ENCODE measurements around the gene ACOT4. TPM values are rescaled to one million over a fixed set of nuclear protein-coding genes. Genes with fewer than 3 reads are reported as not detected.

ACOT4 gene
- total RNA-seq, 1 donor from 2014 or later = 0.26 TPM

- Histone ChIP-seq H3K27me3 (ENCODE audit: control insufficient read depth, insufficient read depth, low read length) (no peaks in the 10 kb centered on the region), H3K4me3 (ENCODE audit: low read depth, low read length) (no peak overlapping the region), H3K36me3 (ENCODE audit: control insufficient read depth, insufficient read depth, low read length) (no peaks in the 10 kb centered on the region)
- no peak for DNase-seq (ENCODE audit: low read depth)
- FAIRE-seq = no peak
- TF ChIP-seq CTCF (IDR thresholded peaks at IDR 0.05; ENCODE audit: insufficient read depth, low read length, severe bottlenecking) = no peak
Observed at GRCh38 chr14:73599499-73599898, 7.8 kb downstream of the ACOT4 start.

- no peak for FAIRE-seq
- no peak for DNase-seq (ENCODE audit: low read depth)
- Histone ChIP-seq H3K36me3 (ENCODE audit: control insufficient read depth, insufficient read depth, low read length) (no peaks in the 10 kb centered on the region), H3K4me3 (ENCODE audit: low read depth, low read length) (no peak overlapping the region), H3K27me3 (ENCODE audit: control insufficient read depth, insufficient read depth, low read length) (no peaks in the 10 kb centered on the region)
- TF ChIP-seq CTCF (IDR thresholded peaks at IDR 0.05; ENCODE audit: insufficient read depth, low read length, severe bottlenecking) = no peak
Observed at GRCh38 chr14:73602994-73603393, 11.3 kb downstream of the ACOT4 start.

- Histone ChIP-seq H3K36me3 (ENCODE audit: control insufficient read depth, insufficient read depth, low read length) (no peaks in the 10 kb centered on the region), H3K4me3 (ENCODE audit: low read depth, low read length) (no peak overlapping the region), H3K27me3 (ENCODE audit: control insufficient read depth, insufficient read depth, low read length) (no peaks in the 10 kb centered on the region)
- DNase-seq (ENCODE audit: low read depth) = no peak
- no peak for FAIRE-seq
- TF ChIP-seq CTCF (IDR thresholded peaks at IDR 0.05; ENCODE audit: insufficient read depth, low read length, severe bottlenecking) = no peak
Observed at GRCh38 chr14:73606271-73606670, 14.6 kb downstream of the ACOT4 start.

GRCh38 chr14:73607241-73607640, 15.6 kb downstream of the ACOT4 start:
- no peak for TF ChIP-seq CTCF (IDR thresholded peaks at IDR 0.05; ENCODE audit: insufficient read depth, low read length, severe bottlenecking)
- FAIRE-seq (no peak), DNase-seq (ENCODE audit: low read depth) (no peak)
- Histone ChIP-seq H3K4me3 (ENCODE audit: low read depth, low read length) (no peak overlapping the region), H3K27me3 (ENCODE audit: control insufficient read depth, insufficient read depth, low read length) (no peaks in the 10 kb centered on the region), H3K36me3 (ENCODE audit: control insufficient read depth, insufficient read depth, low read length) (no peaks in the 10 kb centered on the region)

- FAIRE-seq (no peak), DNase-seq (ENCODE audit: low read depth) (peak; percentile 26)
- Histone ChIP-seq H3K4me3 (ENCODE audit: low read depth, low read length) (no peak overlapping the region), H3K27me3 (ENCODE audit: control insufficient read depth, insufficient read depth, low read length) (no peaks in the 10 kb centered on the region), H3K36me3 (ENCODE audit: control insufficient read depth, insufficient read depth, low read length) (no peaks in the 10 kb centered on the region)
- no peak for TF ChIP-seq CTCF (IDR thresholded peaks at IDR 0.05; ENCODE audit: insufficient read depth, low read length, severe bottlenecking)
Observed at GRCh38 chr14:73610687-73611086, 19.0 kb downstream of the ACOT4 start.

- DNase-seq (ENCODE audit: low read depth) = peak; percentile 55
Observed at GRCh38 chr14:73612339-73613045, 20.8 kb downstream of the ACOT4 start, which contains the start of gene ACOT6. TSS of gene ACOT6 (plus strand) at chr14:73612517. CDS start at chr14:73612572, 55 bp downstream.

More at GRCh38 chr14:73612339-73613045, 20.8 kb downstream of the ACOT4 start, which contains the start of gene ACOT6:
- Histone ChIP-seq H3K36me3 (ENCODE audit: control insufficient read depth, insufficient read depth, low read length) (no peaks in the 10 kb centered on the region), H3K4me3 (ENCODE audit: low read depth, low read length) (peak within 1 kb of the TSS; percentile 53), H3K27me3 (ENCODE audit: control insufficient read depth, insufficient read depth, low read length) (no peaks in the 10 kb centered on the region)
- no peak for FAIRE-seq
- no peak for TF ChIP-seq CTCF (IDR thresholded peaks at IDR 0.05; ENCODE audit: insufficient read depth, low read length, severe bottlenecking)
